GM12878 (cell line): Measurements from ENCODE around the gene GALNTL6. TPM values are rescaled to one million over a fixed set of nuclear protein-coding genes. Genes with fewer than 3 reads are reported as not detected.

Source experiments
- BRCA1 ChIP-seq: IDR thresholded peaks from 2 replicates; pipeline ENCODE4 v1.6.1; 2011; ENCODE audit warnings: low read depth, low read length, improper control_type of control experiment
- CBX3 ChIP-seq: fragments of 200-600 bp; sonication (generic); IDR thresholded peaks from 2 replicates; pipeline ENCODE4 v1.6.1; 2016; ENCODE audit warnings: low read depth, borderline replicate concordance
- CHD2 ChIP-seq: IDR thresholded peaks from 2 replicates; pipeline ENCODE4 v1.6.1; 2011; ENCODE audit warnings: low read depth, low read length, improper control_type of control experiment, borderline replicate concordance
- NFIC ChIP-seq: IDR thresholded peaks from 2 replicates; pipeline ENCODE4 v1.6.1; 2012; ENCODE audit warnings: low read depth, mild to moderate bottlenecking, inconsistent platforms, low read length, moderate library complexity
- RB1 ChIP-seq: fragments of 450-650 bp; formaldehyde crosslinking; IDR thresholded peaks from 2 replicates; pipeline ENCODE4 v1.6.1; 2017; ENCODE audit warnings: mild to moderate bottlenecking, borderline replicate concordance
- SUPT20H ChIP-seq: IDR thresholded peaks from 2 replicates; pipeline ENCODE4 v1.6.1; 2011; ENCODE audit warnings: low read depth, mild to moderate bottlenecking, low read length, moderate library complexity, borderline replicate concordance; ENCODE audit not compliant: control insufficient read depth
- SUZ12 ChIP-seq: fragments of 200-600 bp; sonication (generic); IDR thresholded peaks from one replicate; pipeline ENCODE4 v1.6.1; 2018; ENCODE audit warnings: antibody characterized with exemption, mild to moderate bottlenecking; ENCODE audit not compliant: unreplicated experiment
- ZNF207 ChIP-seq: fragments of 450-650 bp; IDR thresholded peaks from 2 replicates; pipeline ENCODE4 v1.6.1; 2014; ENCODE audit warnings: antibody characterized with exemption, mild to moderate bottlenecking, borderline replicate concordance
- polyA plus RNA-seq, 11 experiments: library from polyadenylated mRNA; depleted of rRNA in 4 of 11; unstranded in 6 of 11; stranded (reverse) in 5 of 11; fragments of >200 nt; fragmentation: Nextera tagmentation in 4 of 11; fragmentation: Illumina TruSeq in 1 of 11; extraction: Ambion mirVana in 4 of 11; extraction: Trizol in 1 of 11; gene quantifications; 1 replicate in 1 of 11; 2 replicates in 10 of 11; pipeline versions ENCODE4 v1.2.1 to v1.2.3, GENCODE V29; 2011 to 2016; ENCODE audit warnings: inconsistent platforms in 2 of 11, missing spikeins in 2 of 11, low read depth in 1 of 11
- total RNA-seq, 4 experiments: library from RNA; depleted of rRNA in 3 of 4; stranded (reverse); fragments of >200 nt in 3 of 4; fragmentation: Illumina TruSeq in 1 of 4; extraction: Trizol in 1 of 4; gene quantifications; 2 replicates each; pipeline versions ENCODE4 v1.2.1 to v1.2.3, GENCODE V29; 2013 to 2021
- TF ChIP-seq, protein P1 (sequence below): fragments of 450-650 bp; IDR thresholded peaks from 2 replicates; pipeline ENCODE4 v1.6.1; 2017; ENCODE audit warnings: mild to moderate bottlenecking, moderate library complexity
- TF ChIP-seq, protein P2 (sequence below): fragments of 450-650 bp; IDR thresholded peaks from 2 replicates; pipeline ENCODE4 v1.6.1; 2017; ENCODE audit warnings: mild to moderate bottlenecking, low read depth, inconsistent platforms; ENCODE audit not compliant: poor library complexity, severe bottlenecking

Gene GALNTL6
- total and polyA plus RNA-seq, 10 of the 15 experiments (the other 5 are each of a cell fraction or from before 2014, with no cell fraction given): 0.01 to 0.29 TPM; not detected in 8

DNA sequence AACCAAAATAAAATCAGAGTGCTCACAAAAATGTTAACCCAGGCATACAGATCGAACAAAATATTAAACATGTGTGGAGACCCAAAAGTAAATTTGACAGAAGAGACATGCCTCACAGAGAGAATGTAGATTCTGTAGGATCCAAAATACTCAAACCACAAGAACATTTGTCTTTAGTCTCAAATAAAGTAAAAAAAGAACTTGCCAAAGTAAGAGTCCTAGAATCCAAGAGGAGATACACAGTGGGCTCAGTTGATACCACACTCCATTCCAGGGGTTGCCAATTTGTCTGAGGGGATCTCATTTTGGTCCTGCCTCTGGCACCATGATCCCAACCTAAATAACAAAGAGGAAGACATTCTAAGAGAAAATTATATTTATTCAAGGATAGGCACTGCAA lies 316.4 kb downstream of the GALNTL6 start (continued):
- TF ChIP-seq, protein P1, sequence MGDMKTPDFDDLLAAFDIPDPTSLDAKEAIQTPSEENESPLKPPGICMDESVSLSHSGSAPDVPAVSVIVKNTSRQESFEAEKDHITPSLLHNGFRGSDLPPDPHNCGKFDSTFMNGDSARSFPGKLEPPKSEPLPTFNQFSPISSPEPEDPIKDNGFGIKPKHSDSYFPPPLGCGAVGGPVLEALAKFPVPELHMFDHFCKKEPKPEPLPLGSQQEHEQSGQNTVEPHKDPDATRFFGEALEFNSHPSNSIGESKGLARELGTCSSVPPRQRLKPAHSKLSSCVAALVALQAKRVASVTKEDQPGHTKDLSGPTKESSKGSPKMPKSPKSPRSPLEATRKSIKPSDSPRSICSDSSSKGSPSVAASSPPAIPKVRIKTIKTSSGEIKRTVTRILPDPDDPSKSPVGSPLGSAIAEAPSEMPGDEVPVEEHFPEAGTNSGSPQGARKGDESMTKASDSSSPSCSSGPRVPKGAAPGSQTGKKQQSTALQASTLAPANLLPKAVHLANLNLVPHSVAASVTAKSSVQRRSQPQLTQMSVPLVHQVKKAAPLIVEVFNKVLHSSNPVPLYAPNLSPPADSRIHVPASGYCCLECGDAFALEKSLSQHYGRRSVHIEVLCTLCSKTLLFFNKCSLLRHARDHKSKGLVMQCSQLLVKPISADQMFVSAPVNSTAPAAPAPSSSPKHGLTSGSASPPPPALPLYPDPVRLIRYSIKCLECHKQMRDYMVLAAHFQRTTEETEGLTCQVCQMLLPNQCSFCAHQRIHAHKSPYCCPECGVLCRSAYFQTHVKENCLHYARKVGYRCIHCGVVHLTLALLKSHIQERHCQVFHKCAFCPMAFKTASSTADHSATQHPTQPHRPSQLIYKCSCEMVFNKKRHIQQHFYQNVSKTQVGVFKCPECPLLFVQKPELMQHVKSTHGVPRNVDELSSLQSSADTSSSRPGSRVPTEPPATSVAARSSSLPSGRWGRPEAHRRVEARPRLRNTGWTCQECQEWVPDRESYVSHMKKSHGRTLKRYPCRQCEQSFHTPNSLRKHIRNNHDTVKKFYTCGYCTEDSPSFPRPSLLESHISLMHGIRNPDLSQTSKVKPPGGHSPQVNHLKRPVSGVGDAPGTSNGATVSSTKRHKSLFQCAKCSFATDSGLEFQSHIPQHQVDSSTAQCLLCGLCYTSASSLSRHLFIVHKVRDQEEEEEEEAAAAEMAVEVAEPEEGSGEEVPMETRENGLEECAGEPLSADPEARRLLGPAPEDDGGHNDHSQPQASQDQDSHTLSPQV: no peak
- TF ChIP-seq SUPT20H (no peak), RB1 (no peak), NFIC (no peak), CHD2 (no peak), BRCA1 (no peak), ZNF207 (no peak), CBX3 (no peak), SUZ12 (no peak)
- TF ChIP-seq, protein P2, sequence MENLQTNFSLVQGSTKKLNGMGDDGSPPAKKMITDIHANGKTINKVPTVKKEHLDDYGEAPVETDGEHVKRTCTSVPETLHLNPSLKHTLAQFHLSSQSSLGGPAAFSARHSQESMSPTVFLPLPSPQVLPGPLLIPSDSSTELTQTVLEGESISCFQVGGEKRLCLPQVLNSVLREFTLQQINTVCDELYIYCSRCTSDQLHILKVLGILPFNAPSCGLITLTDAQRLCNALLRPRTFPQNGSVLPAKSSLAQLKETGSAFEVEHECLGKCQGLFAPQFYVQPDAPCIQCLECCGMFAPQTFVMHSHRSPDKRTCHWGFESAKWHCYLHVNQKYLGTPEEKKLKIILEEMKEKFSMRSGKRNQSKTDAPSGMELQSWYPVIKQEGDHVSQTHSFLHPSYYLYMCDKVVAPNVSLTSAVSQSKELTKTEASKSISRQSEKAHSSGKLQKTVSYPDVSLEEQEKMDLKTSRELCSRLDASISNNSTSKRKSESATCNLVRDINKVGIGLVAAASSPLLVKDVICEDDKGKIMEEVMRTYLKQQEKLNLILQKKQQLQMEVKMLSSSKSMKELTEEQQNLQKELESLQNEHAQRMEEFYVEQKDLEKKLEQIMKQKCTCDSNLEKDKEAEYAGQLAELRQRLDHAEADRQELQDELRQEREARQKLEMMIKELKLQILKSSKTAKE: no peak
